ENCODE data around the gene FAM53B. TPM values are rescaled to one million over a fixed set of nuclear protein-coding genes. Genes with fewer than 3 reads are reported as not detected.

FAM53B gene
- total RNA-seq, 1 experiment from 2014 or later = 11.2 TPM

GRCh38 chr10:124648738-124649137, 95.4 kb downstream of the FAM53B start:
- Mint-ChIP-seq H3K27ac (ENCODE audit: unreplicated experiment) (no peak overlapping the region), H3K4me1 (ENCODE audit: low read depth, unreplicated experiment) (peaks cover 10% of the 10 kb centered on the region), H3K4me3 (ENCODE audit: low read depth, unreplicated experiment) (no peak overlapping the region), H3K9me3 (ENCODE audit: low read depth, unreplicated experiment) (no peaks in the 10 kb centered on the region), H3K36me3 (ENCODE audit: insufficient read depth, unreplicated experiment) (no peaks in the 10 kb centered on the region), H3K27me3 (ENCODE audit: unreplicated experiment) (no peaks in the 10 kb centered on the region)
- CTCF ChIA-PET = no interaction called here
- no TSS peak for BruUV-seq (replicated peaks)
- intact Hi-C loops (cut with micrococcal nuclease; ENCODE audit: unreplicated experiment) = no loop called here
- no peak for DNase-seq
- no peak for TF ChIP-seq CTCF (IDR thresholded peaks at IDR 0.05; ENCODE audit: unreplicated experiment)

DNA sequence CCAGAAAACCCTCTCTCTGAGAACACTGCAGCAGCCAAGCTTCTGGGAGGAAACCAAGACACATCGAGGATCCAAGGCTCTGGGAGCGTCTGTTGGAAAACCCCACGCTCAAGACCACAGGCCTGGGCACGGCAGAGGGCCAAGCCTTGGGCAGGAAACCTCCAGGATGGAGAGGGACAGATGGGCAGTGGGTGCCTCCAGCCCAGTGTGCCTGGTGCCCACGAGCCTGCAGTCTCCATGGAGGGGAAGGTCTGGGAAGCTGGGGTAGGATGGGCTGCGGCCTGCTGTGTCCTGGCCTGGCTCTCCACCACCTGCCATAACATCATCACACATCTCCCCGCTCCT, 96.1 kb downstream of the FAM53B start:
- intact Hi-C loops (cut with micrococcal nuclease; ENCODE audit: unreplicated experiment) = no loop called here

DNA sequence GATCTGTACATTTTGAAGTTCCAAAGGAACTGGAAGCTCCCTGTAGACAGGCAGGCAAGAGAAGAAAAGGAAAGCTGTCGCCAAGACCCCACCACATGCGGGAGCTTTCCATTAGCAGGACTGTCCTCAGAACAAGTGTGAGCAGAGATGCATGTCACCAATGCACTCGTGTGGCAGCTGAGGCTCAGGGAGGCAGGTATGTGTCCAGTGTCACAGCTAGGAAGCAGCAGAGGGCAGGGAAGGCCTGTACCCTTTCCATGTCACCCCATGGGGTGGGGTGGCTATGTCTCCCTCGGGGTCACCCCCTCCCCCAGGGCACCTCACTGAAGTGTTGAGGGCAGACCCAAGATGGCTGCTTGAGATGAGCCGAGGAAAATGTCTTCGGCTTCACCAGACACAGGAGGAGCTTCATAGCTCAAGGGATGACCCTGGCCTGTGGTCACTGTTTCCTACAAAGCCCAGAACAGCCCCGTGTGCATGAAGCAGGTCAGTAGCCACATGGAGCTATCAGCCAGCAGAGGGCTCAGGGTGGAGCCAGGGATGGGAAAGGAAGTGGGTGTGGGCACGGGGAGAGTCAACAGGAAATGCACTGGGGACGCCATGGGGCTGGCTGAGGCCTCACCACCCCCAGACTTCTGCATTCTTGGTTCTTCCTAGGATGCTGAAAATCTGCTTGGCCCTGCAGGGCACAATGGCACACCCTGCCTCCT, 96.6 kb downstream of the FAM53B start:
- H3K4me1 Mint-ChIP-seq (ENCODE audit: low read depth, unreplicated experiment) = peaks cover 10% of the 10 kb centered on the region
- intact Hi-C loops (cut with micrococcal nuclease; ENCODE audit: unreplicated experiment) = no loop called here
- CTCF ChIA-PET = no interaction called here
- no peaks in the 10 kb centered on the region for H3K9me3 Mint-ChIP-seq (ENCODE audit: low read depth, unreplicated experiment)
- peak; percentile 21 for DNase-seq
- no peaks in the 10 kb centered on the region for H3K36me3 Mint-ChIP-seq (ENCODE audit: insufficient read depth, unreplicated experiment)
- H3K27ac Mint-ChIP-seq (ENCODE audit: unreplicated experiment) = no peak overlapping the region
- no peak overlapping the region for H3K4me3 Mint-ChIP-seq (ENCODE audit: low read depth, unreplicated experiment)
- BruUV-seq (replicated peaks) = no TSS peak
- TF ChIP-seq CTCF (IDR thresholded peaks at IDR 0.05; ENCODE audit: unreplicated experiment) = no peak
- no peaks in the 10 kb centered on the region for H3K27me3 Mint-ChIP-seq (ENCODE audit: unreplicated experiment)

More for the DNA sequence above, 96.1 kb downstream of the FAM53B start:
- Mint-ChIP-seq H3K4me3 (ENCODE audit: low read depth, unreplicated experiment) (no peak overlapping the region), H3K36me3 (ENCODE audit: insufficient read depth, unreplicated experiment) (no peaks in the 10 kb centered on the region), H3K9me3 (ENCODE audit: low read depth, unreplicated experiment) (no peaks in the 10 kb centered on the region), H3K4me1 (ENCODE audit: low read depth, unreplicated experiment) (peaks cover 10% of the 10 kb centered on the region), H3K27me3 (ENCODE audit: unreplicated experiment) (no peaks in the 10 kb centered on the region), H3K27ac (ENCODE audit: unreplicated experiment) (no peak overlapping the region)
- no TSS peak for BruUV-seq (replicated peaks)
- no peak for DNase-seq
- CTCF ChIA-PET = no interaction called here
- TF ChIP-seq CTCF (IDR thresholded peaks at IDR 0.05; ENCODE audit: unreplicated experiment) = no peak

DNA sequence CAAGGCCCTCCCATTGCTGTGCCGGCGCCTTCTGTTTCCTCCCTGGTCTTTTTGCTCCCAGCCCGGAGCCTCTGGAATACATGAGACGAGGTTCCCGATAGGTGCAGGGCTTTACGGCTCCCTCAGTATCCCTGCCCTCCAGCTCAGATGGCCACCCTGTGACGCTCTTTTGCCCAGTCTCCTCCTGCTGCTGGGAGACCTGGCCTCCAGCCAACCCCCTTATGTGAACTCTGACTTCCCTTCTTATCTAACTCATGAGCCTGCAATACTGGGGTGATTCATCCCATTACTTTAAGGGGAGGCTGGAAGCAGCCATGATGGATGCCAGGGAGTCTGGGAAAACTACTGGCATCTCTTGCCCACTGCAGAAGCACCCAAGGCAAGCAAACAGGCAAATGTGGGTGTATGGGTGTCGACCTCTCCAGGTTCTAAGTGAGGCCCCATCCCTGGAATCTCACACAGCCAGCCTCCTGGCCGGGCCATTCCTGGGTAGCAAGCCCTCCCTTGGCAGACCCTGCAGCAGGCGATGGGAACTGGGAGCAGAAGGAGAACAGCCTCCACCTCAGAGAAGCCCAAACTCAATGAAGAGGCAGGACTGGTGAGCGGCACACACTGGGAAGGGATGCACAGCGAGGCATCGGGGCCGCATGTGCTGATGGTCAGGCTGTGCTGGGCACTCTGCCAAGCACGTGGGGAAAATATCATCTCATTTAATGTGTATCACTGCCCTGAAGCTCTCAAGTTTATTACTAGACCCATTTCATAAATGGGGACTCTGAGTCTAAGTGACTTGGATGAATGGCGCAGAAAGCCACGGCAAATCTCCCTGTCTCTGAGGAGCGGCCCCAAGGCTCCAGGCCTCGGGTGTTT, 97.5 kb downstream of the FAM53B start:
- H3K4me1 Mint-ChIP-seq (ENCODE audit: low read depth, unreplicated experiment) = peaks cover 10% of the 10 kb centered on the region
- H3K27me3 Mint-ChIP-seq (ENCODE audit: unreplicated experiment) = no peaks in the 10 kb centered on the region
- no TSS peak for BruUV-seq (replicated peaks)
- H3K36me3 Mint-ChIP-seq (ENCODE audit: insufficient read depth, unreplicated experiment) = no peaks in the 10 kb centered on the region
- H3K27ac Mint-ChIP-seq (ENCODE audit: unreplicated experiment) = no peak overlapping the region
- CTCF ChIA-PET = no interaction called here
- no peak overlapping the region for H3K4me3 Mint-ChIP-seq (ENCODE audit: low read depth, unreplicated experiment)
- no peaks in the 10 kb centered on the region for H3K9me3 Mint-ChIP-seq (ENCODE audit: low read depth, unreplicated experiment)
- intact Hi-C loops (cut with micrococcal nuclease; ENCODE audit: unreplicated experiment) = no loop called here
- peak; percentile 28 for DNase-seq
- no peak for TF ChIP-seq CTCF (IDR thresholded peaks at IDR 0.05; ENCODE audit: unreplicated experiment)

Data from Calu3 (cell line).